VCaP (cell line): ENCODE measurements around the gene MYO7B.
"Not testable (repeated sequence)": the region's sequence is repeated elsewhere in the genome, so short reads cannot be mapped to it uniquely, and the experiment has no call there.

ENCODE experiments used
- H3K27ac ChIP-seq: fragments of 450-650 bp; 2 replicates; pipeline ENCODE4 v1.5.1; 2017
- TF ChIP-seq, protein P1 (sequence below): fragments of 450-650 bp; conservative IDR thresholded peaks from 2 replicates; pipeline ENCODE4 v1.5.1; 2017; ENCODE audit warnings: mild to moderate bottlenecking, moderate library complexity

MYO7B gene

GRCh38 chr2:127514076-127514475 is 21.4 kb upstream of the MYO7B start:
- TF ChIP-seq, protein P1, sequence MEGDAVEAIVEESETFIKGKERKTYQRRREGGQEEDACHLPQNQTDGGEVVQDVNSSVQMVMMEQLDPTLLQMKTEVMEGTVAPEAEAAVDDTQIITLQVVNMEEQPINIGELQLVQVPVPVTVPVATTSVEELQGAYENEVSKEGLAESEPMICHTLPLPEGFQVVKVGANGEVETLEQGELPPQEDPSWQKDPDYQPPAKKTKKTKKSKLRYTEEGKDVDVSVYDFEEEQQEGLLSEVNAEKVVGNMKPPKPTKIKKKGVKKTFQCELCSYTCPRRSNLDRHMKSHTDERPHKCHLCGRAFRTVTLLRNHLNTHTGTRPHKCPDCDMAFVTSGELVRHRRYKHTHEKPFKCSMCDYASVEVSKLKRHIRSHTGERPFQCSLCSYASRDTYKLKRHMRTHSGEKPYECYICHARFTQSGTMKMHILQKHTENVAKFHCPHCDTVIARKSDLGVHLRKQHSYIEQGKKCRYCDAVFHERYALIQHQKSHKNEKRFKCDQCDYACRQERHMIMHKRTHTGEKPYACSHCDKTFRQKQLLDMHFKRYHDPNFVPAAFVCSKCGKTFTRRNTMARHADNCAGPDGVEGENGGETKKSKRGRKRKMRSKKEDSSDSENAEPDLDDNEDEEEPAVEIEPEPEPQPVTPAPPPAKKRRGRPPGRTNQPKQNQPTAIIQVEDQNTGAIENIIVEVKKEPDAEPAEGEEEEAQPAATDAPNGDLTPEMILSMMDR = no peak

GRCh38 chr2:127514485-127514884 is 21.0 kb upstream of the MYO7B start:
- TF ChIP-seq, protein P1 = no peak
- no peak overlapping the region for H3K27ac ChIP-seq

More at GRCh38 chr2:127514076-127514475, 21.4 kb upstream of the MYO7B start:
- no peak overlapping the region for H3K27ac ChIP-seq

DNA sequence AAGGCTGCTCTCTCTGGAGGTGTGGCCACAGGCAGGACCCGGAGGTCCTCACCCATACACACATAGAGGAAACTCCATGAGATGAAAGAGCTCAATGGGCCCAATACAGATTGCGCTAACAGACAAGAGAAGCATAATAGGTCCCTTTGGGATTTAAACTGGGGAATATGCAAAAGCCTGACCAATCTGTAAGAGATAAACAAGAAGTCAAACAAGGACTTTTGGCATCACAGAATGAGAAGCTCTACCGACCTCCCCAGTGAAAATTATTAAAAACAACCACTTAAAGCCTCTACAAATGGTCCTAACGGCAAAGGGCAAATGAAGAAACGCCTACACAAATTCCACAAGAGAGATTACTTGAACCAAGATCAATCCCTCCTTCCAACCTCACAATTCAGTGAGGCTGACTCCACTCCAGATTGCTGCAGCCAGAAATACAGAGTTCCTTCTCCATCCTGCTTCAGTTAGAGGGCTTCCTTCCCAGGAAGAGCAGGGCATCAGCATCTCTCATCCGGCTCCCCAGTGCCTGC is 20.0 kb upstream of the MYO7B start:
- no peak overlapping the region for H3K27ac ChIP-seq

DNA sequence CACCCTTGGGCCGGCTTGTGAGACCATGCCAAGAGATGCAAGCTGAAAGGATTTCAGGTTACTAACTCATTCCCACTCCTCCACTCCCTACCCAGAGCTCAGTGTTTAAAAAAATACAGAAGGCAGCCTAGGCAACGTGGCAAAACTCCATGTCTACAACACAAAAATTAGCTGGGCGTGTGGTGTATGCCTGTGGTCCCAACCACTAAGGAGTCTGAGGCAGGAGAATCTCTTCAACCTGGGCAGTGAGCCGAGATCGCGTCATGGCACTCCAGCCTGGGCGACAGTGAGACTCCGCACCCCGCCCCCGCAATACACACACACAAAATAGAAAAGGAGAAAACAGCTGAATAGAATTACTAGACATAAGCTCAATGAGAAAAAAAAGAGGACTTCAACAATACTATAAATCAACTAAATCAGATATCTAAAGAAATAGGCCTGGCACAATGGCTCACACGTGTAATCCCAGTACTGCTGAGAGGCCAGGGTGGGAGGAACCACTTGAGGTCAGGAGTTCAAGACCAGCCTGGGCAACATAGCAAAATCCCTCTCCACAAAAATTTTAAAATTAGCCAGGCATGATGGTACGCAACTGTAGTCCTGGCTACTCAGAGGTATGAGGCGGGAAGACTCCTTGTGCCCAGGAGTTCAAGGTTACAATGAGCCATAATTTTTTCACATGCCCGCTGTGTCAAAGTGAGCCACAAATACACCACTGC is 19.3 kb upstream of the MYO7B start:
- TF ChIP-seq, protein P1 = no peak
- H3K27ac ChIP-seq = no peak overlapping the region

More for the DNA sequence above, 20.0 kb upstream of the MYO7B start:
- TF ChIP-seq, protein P1 = no peak

DNA sequence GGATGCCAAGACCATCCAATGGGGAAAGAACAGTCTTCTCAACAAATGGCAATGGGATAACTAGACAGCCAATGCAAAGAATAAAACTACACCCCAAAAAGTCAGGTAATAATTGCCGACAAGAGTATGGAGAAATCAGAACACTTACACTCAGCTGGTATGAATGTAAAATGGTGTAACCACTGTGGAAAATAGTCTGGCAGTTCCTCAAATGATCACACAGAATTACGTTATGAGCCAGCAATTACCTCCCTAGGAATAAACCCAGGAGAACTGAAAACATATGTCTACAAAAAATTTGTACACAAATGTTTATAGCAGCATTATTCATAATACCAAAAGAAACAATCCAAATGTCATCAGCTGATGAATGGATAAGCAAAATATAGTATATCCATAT is 18.0 kb upstream of the MYO7B start:
- H3K27ac ChIP-seq = no peak overlapping the region
- TF ChIP-seq, protein P1 = no peak

- TF ChIP-seq, protein P1 = no peak
- H3K27ac ChIP-seq = peak overlapping the region; percentile 34
Observed at GRCh38 chr2:127520424-127520823, 15.1 kb upstream of the MYO7B start.

DNA sequence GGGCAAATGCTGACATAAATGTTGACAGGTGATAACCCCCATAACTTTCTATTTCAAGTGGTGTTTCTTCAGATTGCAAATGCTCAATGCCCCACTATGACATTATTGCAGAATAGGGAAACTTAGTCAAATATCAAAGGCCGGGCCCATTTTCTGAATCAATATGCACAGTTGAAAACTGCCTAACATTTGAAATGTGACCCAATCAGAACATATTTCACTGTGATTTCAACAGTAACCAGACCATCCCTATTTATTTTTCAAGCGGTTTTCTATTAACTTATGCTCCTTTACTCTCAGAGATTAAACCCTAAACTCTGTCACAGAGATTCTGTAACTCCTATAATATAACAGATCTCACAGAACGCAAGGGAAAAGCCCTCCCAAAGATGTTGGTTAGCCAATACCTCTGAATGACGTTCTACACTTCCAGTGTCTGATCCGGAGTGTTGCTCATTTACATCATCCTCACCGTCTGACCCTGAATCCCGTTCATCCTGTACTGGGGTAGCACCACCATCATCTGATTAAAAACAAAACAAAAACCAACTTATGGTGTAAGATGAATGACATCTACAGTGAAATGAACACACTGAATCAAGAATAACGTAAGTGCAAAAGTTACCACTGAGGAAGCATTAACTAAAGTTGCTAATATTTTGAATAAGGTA is 12.1 kb upstream of the MYO7B start:
- TF ChIP-seq, protein P1 = no peak
- no peak overlapping the region for H3K27ac ChIP-seq

DNA sequence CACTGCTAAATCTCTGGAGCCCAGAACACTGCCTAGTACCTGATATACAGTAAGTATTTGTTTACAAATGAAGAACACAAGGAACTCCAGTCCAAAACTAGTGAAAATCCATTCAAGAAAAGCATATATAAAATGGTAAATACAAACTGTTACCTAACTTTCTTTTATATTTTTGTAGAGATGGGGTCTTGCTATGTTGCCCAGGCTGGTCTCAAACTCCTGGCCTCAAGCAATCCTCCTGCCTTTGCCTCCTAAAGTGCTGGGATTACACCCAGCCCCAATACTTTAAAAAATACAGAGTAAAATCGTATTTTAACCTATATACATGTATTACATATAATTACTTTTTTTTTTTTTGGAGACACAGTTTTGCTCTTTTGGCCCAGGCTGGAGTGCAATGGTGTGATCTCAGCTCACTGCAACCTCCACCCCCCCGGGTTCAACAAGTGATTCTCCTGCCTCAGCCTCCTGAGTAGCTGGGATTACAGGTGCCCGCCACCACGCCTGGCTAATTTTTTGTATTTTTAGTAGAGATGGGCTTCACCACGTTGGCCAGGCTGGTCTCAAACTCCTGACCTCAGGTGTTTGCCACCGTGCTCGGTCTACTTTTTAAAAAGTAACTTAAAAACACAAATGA is 11.2 kb upstream of the MYO7B start:
- H3K27ac ChIP-seq = not testable (repeated sequence)
